GM19099 (cell line): ENCODE results near the gene PRKCZ.

Experiments used
- POLR2A ChIP-seq: IDR thresholded peaks from 3 replicates; pipeline ENCODE4 v1.6.1; 2011; ENCODE audit warnings: low read depth; ENCODE audit not compliant: insufficient read length; ENCODE audit errors: extremely low read depth

Gene PRKCZ

GRCh38 chr1:2049718-2050431 is at the start of gene PRKCZ:
PRKCZ (plus strand) TSS chr1:2050411; CDS start chr1:2050631, 220 bp downstream.
- no peak for TF ChIP-seq POLR2A

GRCh38 chr1:2000432-2000831 is 49.8 kb upstream of the PRKCZ start:
- no peak for TF ChIP-seq POLR2A

DNA sequence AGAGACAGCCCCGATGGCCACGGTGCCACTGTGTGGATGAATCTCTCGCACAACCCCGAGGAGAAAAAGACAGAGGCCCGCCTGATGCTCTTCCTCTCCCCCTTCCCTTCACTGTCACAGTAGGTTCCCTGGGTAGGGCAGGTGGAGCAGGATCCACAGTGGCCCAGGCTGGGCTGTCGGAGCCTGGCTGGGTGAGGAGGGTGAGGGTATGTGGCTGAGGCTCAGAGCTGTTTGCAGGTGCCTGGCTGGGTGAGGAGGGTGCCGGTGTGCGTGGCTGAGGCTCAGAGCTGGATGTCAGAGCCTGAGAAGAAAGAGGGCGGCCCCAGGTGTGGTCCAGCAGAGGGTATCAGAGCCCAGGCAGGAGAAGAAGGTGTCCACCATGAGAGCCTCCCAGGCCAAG is 49.4 kb upstream of the PRKCZ start:
- no peak for TF ChIP-seq POLR2A

- no peak for TF ChIP-seq POLR2A
These were observed 48.3 kb upstream of the PRKCZ start for GRCh38 chr1:2001773-2002411.

DNA sequence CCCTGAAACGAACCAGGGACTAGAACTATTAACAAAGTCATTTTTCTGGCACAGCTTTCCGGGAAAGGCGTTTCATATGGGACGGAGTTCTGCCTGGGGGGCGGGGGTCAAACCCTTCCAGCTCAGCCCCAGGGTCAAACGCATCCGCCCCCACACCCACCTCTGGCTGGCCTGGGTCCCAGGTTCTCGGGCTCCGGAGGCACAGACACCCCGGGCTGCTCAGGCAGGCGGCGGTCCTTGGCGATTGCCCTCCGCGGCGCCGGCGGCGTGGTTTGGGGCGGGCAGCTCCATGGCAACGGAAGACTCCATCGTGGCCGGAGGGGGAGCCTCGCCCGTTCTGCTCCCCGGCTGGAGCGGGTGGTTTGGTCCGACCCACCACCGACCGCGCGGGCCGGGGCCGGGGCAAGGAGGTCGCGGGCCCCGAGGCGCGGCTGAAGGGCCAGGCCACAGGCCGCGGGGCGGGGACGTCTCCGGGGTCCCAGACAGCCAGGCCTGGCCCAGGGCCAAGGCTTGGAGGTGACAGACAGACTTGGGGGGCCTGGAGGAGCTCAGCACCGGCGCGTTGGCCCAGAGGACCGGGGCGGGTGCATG is 46.6 kb upstream of the PRKCZ start, which contains the start of gene CFAP74:
TSS of gene CFAP74 (minus strand) at position 246 of the 591 bp plus-strand sequence. CDS start 12,830 bp downstream, outside the sequence.
- no peak for TF ChIP-seq POLR2A

- TF ChIP-seq POLR2A = no peak
These were observed 45.4 kb upstream of the PRKCZ start for GRCh38 chr1:2004856-2005255.

- no peak for TF ChIP-seq POLR2A
These were observed 40.8 kb upstream of the PRKCZ start for GRCh38 chr1:2009101-2010053.

DNA sequence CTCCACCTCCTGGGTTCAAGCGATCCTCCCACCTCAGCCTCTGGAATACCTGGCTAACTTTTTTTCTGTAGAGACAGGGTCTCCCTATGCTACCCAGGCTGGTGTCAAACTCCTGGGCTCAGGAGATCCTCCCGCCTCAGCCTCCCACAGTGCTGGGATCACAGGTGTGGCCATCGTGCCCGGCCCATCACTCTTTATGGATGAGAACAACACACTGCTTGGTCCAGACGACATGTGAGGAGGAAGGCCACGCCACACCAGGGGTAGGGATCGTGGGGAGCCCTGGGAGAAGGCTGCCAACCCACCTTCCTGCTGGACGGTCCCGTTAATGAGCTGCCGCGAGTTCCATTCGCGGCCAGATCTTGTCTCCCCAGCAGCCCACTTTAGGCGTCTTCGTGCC is 36.0 kb upstream of the PRKCZ start:
- TF ChIP-seq POLR2A = no peak

- no peak for TF ChIP-seq POLR2A
These were observed 35.2 kb upstream of the PRKCZ start for GRCh38 chr1:2014741-2015735.

- TF ChIP-seq POLR2A = no peak
These were observed 34.1 kb upstream of the PRKCZ start for GRCh38 chr1:2016123-2016522.

DNA sequence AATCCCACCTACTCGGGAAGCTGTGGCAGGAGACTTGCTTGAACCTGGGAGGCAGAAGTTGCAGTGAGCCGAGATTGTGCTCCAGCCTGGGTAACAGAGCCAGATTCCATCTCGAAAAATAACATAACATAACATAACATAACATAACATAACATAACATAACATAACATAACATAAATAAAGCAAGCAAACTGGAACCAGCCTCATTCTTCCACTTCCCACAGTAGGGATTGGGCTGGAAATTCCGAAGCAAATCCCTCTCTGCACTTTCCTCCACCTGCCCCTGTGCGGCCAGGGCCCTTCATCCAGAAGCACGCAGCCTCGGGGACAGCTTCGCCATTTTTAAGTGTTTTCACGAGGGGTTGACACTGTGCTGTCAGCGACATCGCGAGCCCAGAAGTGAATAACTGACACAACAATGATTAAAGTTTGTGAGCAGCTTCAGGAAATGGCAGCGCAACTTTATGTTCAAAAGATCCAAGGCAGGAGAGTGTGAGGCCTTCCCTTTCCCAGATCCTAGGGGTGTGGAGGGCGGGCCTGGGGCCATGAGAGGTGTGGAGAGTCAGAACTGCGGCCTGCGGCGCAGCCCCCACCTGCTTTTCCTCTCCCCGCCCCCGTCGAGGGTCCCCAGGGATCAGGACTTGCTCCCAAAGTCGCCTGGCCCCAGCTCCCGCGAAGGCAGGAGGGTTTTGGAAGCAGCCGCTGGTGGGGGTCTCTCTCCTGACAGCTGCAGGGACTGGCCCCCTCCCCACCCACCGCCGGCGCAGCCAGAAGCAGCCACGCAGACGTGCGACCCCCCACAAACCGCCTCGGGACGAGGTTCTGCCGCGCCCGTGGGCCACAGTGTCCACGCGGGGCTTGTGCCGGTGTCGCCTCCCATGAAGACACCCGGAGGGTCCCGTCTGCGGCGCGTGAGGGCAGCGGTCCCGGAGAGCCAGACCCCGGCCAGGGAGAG is 31.7 kb upstream of the PRKCZ start:
- TF ChIP-seq POLR2A = no peak

DNA sequence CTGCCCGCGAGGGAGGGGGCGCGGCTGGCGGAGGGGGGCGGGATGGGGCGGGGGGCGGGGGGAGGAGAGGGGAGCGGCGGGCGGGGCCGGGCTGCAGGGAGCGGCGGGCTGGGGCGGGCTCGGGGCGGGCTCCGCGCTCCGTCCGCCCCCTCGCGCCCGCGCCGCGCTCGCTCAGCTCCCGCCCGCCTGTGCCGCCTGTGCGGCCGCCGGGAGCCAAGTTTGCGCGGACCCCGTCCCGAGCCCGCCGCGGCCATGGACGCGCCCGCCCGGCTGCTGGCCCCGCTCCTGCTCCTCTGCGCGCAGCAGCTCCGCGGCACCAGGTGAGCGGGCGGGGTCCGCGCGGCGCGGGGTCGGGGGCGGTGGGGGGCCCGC is 31.1 kb upstream of the PRKCZ start, which contains the start of gene GABRD:
TSS of gene GABRD (plus strand) at position 174 of the 372 bp plus-strand sequence. CDS start at position 253, 79 bp downstream.
- no peak for TF ChIP-seq POLR2A
